GM12873 (cell line): ENCODE data around the gene EXOC4.

Experiments
- TF ChIP-seq, protein P1 (sequence below): IDR thresholded peaks from 2 replicates; pipeline ENCODE4 v1.5.1; 2012; ENCODE audit warnings: low read depth, mild to moderate bottlenecking, moderate library complexity, low read length, control low read depth; ENCODE audit not compliant: insufficient read depth; ENCODE audit errors: missing control alignments

EXOC4 gene

DNA sequence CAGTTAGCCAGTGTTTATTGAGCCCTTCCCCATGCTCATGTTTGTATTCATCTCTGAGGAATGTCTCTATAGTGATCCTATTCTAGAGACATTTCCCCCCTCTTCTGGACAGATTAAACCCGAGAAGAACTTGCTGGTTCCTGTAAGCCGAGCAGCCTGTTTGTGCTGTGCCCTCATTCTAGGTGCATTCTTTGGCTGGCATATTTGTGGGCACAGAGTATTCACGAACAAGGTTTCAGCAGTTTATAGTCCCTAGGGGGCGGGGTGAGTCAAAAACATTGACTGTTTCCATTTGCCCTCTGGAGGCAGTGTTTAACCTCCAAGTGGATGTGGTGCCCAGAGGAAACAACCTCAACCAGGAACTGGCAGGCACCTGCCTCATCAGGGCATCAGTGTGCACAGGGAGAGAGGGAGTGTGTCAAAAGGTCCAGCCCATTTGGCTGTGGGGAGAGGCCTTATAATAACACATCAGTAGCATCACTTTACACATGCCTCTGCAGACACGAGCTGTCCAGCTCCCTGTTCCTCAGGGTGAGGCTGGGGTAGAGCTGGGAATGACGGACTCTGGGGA, 600.9 kb downstream of the EXOC4 start:
- TF ChIP-seq, protein P1, sequence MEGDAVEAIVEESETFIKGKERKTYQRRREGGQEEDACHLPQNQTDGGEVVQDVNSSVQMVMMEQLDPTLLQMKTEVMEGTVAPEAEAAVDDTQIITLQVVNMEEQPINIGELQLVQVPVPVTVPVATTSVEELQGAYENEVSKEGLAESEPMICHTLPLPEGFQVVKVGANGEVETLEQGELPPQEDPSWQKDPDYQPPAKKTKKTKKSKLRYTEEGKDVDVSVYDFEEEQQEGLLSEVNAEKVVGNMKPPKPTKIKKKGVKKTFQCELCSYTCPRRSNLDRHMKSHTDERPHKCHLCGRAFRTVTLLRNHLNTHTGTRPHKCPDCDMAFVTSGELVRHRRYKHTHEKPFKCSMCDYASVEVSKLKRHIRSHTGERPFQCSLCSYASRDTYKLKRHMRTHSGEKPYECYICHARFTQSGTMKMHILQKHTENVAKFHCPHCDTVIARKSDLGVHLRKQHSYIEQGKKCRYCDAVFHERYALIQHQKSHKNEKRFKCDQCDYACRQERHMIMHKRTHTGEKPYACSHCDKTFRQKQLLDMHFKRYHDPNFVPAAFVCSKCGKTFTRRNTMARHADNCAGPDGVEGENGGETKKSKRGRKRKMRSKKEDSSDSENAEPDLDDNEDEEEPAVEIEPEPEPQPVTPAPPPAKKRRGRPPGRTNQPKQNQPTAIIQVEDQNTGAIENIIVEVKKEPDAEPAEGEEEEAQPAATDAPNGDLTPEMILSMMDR: peak; percentile 69

DNA sequence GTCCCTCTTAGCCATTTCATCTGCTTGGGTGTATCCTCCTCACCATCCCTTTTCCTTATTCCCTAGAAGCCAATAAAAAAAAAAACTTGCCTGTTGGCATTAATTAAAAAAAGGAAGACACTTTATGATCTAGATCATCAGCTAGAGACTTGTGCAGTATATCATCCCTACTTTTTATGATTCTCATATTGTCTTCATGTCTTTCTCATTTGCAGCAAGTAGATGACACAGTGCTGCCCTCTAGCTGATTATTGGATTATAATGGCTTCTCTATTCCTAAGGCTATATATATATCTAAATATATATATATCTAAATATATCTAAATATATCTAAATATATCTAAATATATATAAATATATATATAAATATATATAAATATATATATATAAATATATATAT, 601.9 kb downstream of the EXOC4 start:
- TF ChIP-seq, protein P1: peak; percentile 36

DNA sequence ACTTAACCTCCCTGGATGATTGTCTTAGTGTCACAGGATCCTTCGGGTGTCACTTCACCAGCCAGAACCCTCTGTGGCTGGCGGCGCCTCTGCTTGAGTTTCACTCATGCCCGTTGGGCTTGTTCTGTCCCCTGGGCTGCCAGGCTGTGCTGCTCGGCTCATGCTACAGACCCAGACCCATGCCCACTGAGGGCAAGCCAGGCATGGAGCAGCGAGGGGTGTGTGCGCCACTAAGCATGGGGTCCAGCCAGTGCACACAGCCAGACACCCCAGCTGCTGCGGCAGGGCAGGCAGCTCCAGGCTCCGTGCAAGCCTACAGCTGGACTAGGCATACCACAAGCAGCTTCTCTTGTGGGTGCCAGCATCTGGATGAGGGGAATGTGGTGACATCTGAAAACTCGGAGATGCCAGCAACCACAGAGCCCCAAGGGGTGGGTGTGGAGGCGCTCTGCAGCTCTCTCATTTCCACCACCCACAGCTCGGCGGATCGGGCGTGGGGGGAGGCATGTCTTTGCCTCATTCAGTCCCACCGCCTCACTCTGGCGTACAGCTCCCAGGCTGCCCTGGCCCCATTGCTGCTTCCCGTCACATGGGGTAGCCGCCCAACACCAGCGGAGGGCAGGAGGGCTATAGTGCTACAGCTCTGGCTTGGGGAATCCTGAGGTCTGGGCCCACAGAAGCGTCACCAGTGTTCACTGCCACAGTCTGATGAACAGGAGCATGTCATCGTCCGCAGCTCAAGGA, 604.7 kb downstream of the EXOC4 start:
- TF ChIP-seq, protein P1: no peak

DNA sequence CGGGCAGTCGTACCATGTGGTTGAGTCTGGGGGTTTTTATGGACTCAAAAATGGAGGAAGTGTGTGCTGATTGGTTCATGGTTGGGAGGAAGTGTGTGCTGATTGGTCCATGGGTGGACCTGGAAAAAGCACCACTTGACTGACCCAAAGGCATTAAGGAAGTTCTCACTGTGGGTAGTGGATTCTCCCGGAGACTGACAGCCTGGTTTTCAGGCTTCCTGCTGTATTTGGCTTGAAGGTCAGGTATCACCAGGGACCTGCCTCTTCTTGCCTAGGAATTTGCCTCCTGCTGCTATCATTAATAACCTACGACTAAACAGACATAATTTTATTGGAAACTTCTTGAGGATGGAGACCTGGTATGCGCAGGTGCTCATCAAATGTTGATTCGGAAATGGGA, 605.4 kb downstream of the EXOC4 start:
- TF ChIP-seq, protein P1: no peak

DNA sequence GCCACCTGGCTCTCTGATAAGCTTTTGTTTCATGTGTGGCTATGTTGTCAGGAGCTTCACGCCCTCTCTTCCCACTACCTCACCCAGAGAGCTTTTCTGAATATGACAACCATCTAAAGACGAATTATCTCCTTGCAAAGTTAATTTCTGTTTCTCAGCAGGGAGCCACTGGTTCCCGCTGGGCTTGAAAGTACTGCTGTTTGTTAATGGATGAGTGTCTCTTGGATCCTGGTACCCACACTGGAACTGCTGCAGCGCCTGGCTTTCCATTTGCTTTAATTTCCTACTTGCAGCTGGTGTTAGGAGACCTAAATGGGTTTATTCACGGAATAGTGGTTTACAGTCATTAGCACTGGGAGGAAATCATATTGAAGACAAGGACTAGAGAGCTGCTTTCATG, 606.4 kb downstream of the EXOC4 start:
- TF ChIP-seq, protein P1: no peak

DNA sequence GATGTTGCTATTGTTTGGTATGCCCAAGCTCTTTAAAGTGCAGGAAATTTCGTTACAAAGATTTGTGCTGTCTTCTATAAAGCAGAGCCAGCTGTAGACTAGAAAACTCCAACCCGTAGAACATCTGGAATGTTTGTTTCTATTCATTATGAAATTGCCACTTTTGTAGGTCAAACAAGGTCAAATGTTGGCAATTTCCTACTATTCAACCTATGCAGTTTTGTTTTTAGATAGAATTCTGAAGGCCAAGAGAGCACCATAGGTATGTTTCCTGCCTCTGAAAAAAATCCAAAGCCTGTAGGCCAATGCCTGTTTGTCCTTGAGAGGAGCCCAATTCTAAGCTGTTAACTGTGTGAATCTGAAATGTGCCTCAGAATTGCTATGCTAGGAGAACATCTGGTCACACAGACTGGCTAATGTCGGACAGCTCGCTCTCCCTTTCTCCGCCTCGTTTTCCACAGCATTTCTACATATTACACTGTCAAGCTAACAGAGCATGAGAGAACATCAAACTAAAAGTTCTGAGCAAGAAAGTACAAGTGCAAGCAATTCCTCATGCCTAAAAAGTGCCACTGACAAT, 607.1 kb downstream of the EXOC4 start:
- TF ChIP-seq, protein P1: no peak

DNA sequence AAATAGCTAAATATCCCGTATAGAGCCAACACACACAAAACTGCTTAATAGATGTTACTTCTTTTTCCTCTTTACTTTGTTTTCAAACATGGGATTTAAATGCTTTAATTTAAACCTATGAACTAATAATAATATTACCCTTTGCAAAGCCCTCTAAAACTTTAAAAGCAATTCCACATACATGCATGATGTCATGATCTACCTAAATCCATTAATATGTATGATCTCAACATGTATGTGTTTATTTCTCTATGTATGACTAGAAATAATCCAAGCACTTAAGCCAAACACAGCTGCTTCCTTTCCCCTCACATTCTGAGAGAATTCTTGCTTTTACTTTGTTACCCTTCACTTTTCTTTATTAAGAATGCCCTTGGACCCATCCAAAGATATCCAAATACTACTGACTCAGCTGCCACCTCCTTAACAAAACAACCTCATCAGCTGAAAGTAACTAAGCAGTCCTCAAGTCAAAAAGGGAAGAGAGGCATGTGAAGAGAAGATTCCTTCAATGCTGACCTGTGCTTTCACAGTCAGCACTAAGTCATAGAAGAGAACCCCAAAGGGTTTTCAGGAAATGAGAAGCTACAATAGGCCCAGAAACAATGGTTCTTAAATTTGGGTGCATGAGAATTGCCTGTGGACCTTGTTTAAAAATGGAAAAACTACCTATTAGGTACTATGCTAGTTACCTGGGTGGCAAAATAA, 607.9 kb downstream of the EXOC4 start:
- TF ChIP-seq, protein P1: no peak
